ENCODE data around the gene LPP. TPM values are rescaled to one million over a fixed set of nuclear protein-coding genes. Genes with fewer than 3 reads are reported as not detected.

The LPP gene
- total and polyA plus RNA-seq, 2 of the 13 experiments (the other 11 are each of a cell fraction or from before 2014, with no cell fraction given), result 19.2 to 29.9 TPM

DNA sequence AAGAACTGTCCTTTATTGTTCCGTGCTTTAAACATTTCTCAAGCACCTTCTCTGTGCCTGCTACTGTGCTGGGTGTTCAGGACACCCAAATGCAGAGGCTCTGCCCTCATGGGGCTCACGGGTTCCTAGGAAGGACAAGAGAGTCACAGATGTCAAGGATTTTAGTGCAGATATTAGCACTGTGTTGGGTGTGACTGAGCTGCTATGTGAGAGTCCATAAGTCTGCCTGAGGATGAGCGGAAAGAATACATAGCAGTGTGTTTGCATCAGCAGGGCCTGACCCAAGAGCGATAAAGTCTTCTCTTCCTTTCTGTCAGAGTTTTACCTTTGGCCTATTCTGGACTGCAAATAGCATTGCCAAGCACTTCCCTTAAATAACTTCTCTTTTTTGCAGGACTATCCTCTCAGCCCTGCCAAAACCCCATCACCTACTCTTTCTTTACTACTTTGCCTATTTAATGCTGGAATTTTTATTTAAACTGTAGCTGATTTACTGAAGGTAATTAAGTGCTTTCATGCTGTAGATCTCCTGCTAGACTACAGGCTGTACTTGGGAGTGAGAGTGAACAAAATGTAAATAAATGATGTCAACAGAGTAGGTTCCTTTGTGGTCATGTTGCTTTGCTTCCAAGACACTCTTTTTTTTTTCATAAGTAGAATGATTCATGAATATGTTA, 558.4 kb downstream of the LPP start (continued):
- 0 out of 2 replicates have a peak, but pooled peaks have one; percentile 30 for TF ChIP-seq RBFOX2 (IDR thresholded peaks at IDR 0.05; ENCODE audit: low read depth, low read length)
- TF ChIP-seq ZNF335 (CRISPR knock-in tag; IDR thresholded peaks at IDR 0.05), result no peak
- TF ChIP-seq EEA1 (CRISPR knock-in tag; IDR thresholded peaks at IDR 0.05; ENCODE audit: borderline replicate concordance), result no peak
- 0 out of 2 replicates have a peak, but pooled peaks have one; percentile 18 for TF ChIP-seq ZNF547 (CRISPR knock-in tag; IDR thresholded peaks at IDR 0.05)
- no peak for TF ChIP-seq ZKSCAN5 (CRISPR knock-in tag; IDR thresholded peaks at IDR 0.05)
- TF ChIP-seq TSC22D2 (CRISPR knock-in tag; IDR thresholded peaks at IDR 0.05; ENCODE audit: borderline replicate concordance), result no peak
- TF ChIP-seq, protein P1, sequence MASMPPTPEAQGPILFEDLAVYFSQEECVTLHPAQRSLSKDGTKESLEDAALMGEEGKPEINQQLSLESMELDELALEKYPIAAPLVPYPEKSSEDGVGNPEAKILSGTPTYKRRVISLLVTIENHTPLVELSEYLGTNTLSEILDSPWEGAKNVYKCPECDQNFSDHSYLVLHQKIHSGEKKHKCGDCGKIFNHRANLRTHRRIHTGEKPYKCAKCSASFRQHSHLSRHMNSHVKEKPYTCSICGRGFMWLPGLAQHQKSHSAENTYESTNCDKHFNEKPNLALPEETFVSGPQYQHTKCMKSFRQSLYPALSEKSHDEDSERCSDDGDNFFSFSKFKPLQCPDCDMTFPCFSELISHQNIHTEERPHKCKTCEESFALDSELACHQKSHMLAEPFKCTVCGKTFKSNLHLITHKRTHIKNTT (CRISPR knock-in tag; IDR thresholded peaks at IDR 0.05), result no peak
- TF ChIP-seq, protein P2, sequence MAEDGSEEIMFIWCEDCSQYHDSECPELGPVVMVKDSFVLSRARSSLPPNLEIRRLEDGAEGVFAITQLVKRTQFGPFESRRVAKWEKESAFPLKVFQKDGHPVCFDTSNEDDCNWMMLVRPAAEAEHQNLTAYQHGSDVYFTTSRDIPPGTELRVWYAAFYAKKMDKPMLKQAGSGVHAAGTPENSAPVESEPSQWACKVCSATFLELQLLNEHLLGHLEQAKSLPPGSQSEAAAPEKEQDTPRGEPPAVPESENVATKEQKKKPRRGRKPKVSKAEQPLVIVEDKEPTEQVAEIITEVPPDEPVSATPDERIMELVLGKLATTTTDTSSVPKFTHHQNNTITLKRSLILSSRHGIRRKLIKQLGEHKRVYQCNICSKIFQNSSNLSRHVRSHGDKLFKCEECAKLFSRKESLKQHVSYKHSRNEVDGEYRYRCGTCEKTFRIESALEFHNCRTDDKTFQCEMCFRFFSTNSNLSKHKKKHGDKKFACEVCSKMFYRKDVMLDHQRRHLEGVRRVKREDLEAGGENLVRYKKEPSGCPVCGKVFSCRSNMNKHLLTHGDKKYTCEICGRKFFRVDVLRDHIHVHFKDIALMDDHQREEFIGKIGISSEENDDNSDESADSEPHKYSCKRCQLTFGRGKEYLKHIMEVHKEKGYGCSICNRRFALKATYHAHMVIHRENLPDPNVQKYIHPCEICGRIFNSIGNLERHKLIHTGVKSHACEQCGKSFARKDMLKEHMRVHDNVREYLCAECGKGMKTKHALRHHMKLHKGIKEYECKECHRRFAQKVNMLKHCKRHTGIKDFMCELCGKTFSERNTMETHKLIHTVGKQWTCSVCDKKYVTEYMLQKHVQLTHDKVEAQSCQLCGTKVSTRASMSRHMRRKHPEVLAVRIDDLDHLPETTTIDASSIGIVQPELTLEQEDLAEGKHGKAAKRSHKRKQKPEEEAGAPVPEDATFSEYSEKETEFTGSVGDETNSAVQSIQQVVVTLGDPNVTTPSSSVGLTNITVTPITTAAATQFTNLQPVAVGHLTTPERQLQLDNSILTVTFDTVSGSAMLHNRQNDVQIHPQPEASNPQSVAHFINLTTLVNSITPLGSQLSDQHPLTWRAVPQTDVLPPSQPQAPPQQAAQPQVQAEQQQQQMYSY (CRISPR knock-in tag; IDR thresholded peaks at IDR 0.05), result no peak
- TF ChIP-seq IRF1 (CRISPR knock-in tag; IDR thresholded peaks at IDR 0.05; ENCODE audit: low read depth), result no peak
- TF ChIP-seq ZNF644 (CRISPR knock-in tag; IDR thresholded peaks at IDR 0.05; ENCODE audit: low read depth), result 0 out of 2 replicates have a peak, but pooled peaks have one; percentile 25
- peak; percentile 26; the same call in 1 of the 2 replicates for TF ChIP-seq ZFY (CRISPR knock-in tag; IDR thresholded peaks at IDR 0.05)
- no peak for TF ChIP-seq ZNF367 (CRISPR knock-in tag; IDR thresholded peaks at IDR 0.05; ENCODE audit: borderline replicate concordance)
- TF ChIP-seq DZIP1 (CRISPR knock-in tag; IDR thresholded peaks at IDR 0.05), result no peak
- TF ChIP-seq PHF21A (CRISPR knock-in tag; IDR thresholded peaks at IDR 0.05), result 0 out of 2 replicates have a peak, but pooled peaks have one; percentile 40
- no peak for TF ChIP-seq ZNF326 (CRISPR knock-in tag; IDR thresholded peaks at IDR 0.05; ENCODE audit: borderline replicate concordance)
- TF ChIP-seq ZNF20 (CRISPR knock-in tag; IDR thresholded peaks at IDR 0.05), result no peak
- TF ChIP-seq NKX3-1 (CRISPR knock-in tag; IDR thresholded peaks at IDR 0.05), result no peak
- no peak for TF ChIP-seq PRPF4 (IDR thresholded peaks at IDR 0.05; ENCODE audit: low read depth, low read length, poor library complexity, severe bottlenecking)
- no peak for TF ChIP-seq ZBTB42 (CRISPR knock-in tag; IDR thresholded peaks at IDR 0.05)
